Measurements from ENCODE around the gene HSPA2.

DNA sequence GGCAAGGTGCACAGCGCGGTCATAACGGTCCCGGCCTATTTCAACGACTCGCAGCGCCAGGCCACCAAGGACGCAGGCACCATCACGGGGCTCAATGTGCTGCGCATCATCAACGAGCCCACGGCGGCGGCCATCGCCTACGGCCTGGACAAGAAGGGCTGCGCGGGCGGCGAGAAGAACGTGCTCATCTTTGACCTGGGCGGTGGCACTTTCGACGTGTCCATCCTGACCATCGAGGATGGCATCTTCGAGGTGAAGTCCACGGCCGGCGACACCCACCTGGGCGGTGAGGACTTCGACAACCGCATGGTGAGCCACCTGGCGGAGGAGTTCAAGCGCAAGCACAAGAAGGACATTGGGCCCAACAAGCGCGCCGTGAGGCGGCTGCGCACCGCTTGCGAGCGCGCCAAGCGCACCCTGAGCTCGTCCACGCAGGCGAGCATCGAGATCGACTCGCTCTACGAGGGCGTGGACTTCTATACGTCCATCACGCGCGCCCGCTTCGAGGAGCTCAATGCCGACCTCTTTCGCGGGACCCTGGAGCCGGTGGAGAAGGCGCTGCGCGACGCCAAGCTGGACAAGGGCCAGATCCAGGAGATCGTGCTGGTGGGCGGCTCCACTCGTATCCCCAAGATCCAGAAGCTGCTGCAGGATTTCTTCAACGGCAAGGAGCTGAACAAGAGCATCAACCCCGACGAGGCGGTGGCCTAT, 875 bp downstream of the HSPA2 start:
- TF ChIP-seq, protein P1, sequence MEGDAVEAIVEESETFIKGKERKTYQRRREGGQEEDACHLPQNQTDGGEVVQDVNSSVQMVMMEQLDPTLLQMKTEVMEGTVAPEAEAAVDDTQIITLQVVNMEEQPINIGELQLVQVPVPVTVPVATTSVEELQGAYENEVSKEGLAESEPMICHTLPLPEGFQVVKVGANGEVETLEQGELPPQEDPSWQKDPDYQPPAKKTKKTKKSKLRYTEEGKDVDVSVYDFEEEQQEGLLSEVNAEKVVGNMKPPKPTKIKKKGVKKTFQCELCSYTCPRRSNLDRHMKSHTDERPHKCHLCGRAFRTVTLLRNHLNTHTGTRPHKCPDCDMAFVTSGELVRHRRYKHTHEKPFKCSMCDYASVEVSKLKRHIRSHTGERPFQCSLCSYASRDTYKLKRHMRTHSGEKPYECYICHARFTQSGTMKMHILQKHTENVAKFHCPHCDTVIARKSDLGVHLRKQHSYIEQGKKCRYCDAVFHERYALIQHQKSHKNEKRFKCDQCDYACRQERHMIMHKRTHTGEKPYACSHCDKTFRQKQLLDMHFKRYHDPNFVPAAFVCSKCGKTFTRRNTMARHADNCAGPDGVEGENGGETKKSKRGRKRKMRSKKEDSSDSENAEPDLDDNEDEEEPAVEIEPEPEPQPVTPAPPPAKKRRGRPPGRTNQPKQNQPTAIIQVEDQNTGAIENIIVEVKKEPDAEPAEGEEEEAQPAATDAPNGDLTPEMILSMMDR (IDR thresholded peaks at IDR 0.05) = no peak
- no peak for TF ChIP-seq POLR2A (IDR thresholded peaks at IDR 0.05)

Data from prostate gland (tissue), 2 donors.